GM21390 (cell line): ENCODE measurements around the gene ODF4.
"Not testable (repeated sequence)": the region's sequence is repeated elsewhere in the genome, so short reads cannot be mapped to it uniquely, and the experiment has no call there.

Experiments
- ATAC-seq: cut with Tn5 transposase; IDR thresholded peaks from one replicate; pipeline ENCODE4 v1.9.1; 2021; ENCODE audit not compliant: unreplicated experiment

ODF4 gene

DNA sequence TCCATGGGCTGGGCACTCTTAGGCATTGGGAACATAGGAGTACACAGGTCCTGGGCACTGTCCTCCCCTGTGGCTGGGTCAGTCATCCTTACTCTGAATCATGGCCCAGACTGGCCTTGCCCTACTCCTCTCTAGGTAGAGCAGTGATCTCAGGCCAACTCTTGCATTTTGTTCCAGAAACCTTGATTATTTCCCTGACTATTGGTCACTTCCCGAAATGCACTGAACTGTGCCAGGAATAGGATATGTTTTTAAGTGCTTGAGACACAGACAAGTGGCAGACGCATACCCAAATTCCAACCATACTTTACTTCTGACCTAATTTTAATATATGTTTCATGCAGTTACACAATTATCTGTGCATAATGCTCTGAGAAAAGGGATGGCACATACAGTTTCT lies 26.6 kb downstream of the ODF4 start:
- ATAC-seq, result no peak

DNA sequence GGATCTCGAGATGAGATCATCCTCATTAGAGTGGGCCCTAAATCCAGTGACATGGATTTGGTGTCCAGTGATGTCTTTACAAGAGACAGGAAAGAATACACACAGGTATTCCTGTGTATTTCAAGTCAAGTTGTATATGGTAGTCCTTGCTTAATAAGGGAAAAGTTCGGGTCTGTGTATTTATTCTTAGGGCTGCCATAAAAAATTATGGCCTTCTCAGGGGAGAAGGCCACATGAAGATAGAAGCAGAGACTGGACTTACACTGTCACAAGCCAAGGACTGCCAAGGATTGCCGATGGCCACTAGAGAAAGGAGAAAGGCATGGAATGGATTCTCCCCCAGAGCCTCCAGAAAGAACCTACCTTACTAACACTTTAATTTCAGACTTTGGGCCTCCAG lies 28.6 kb downstream of the ODF4 start:
- ATAC-seq, result no peak

DNA sequence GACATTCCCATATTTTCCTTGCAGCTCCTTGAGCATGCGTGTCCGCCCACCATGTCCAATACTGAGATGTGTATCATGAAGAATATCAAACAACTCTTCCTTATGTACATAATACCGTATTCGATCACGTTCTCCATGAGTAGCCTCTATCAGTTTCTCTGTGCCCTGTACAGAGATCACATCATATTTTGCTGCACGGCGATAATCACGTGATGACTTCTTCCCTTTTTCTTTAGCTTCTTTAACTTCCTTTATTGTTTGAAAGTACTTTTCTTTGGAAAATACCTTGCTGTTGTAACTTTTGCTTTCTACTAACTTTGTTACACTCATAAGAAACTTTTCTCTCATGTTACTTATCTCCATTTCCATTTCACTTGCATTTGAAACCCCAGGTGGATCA lies 30.3 kb downstream of the ODF4 start:
- no peak for ATAC-seq

DNA sequence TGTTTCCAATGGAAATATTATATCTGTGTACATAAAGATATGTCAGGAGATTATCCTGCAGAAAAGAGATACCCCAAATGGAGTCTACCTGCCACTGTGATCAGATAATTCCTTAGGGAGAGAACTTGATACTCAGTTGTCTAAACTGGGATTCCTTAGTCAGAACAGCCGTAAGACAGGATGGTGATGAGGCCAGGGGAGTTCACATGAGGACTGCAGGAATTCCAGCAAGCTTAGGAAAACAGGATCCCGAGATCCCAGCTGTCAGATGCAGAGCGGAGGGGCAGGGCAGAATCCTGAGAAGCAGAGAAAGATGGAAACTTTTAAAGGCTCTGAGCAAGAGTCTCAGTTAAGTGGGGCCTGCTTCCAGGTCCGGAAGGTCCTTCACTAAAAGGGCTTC lies 32.1 kb downstream of the ODF4 start:
- ATAC-seq, result no peak

DNA sequence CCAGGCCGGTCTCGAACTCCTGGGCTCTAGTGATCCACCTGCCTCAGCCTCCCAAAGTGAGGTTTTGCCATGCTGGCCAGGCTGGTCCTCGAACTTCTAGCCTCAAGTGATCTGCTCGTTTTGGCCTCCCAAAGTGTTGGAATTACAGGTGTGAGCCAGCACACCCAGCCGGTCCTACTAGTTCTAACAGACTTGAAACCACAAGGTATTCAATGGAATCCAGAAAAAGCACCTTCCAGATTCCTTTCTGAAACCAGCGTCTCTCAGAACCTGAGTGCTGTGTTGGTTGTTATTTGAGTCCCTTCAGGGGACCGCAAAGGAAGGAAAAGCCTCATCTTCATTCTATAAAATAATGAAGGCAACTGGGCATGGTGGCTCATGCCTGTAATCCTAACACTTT lies 32.8 kb downstream of the ODF4 start:
- ATAC-seq, result no peak

DNA sequence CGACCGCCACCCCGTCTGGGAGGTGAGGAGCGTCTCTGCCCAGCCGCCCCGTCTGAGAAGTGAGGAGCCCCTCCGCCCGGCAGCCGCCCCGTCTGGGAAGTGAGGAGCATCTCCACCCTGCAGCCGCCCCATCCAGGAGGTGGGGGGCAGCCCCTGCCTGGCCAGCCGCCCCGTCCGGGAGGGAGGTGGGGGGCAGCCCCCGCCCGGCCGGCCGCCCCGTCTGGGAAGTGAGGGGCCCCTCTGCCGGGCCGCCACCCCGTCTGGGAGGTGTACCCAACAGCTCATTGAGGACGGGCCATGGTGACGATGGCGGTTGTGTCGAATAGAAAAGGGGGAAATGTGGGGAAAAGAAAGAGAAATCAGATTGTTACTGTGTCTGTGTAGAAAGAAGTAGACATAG lies 34.2 kb downstream of the ODF4 start:
- not testable (repeated sequence) for ATAC-seq

DNA sequence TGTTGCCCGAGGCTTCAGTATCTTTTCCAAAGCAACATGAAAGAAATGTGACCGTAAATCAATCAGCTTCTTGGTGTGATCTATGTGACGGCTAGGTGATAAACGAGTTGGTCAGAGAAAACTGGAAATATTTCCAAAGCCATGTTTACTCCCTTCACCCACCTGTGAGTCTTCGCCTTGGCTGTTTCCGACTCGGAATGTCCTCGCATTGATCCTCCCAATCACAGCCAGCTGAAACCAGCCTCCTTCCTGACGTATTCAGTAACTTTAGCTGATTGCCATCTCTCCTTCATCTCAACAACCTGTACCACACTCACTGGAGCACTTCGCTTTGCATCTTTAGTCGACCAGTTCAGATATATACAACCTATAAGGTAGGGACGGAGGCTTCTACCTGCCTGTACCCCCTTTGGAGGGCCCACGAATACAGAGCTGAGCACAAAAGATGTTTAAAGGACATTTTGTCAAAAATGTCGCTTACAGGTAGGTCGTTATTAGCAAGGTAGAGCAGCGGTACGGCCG lies 36.2 kb downstream of the ODF4 start:
- no peak for ATAC-seq

DNA sequence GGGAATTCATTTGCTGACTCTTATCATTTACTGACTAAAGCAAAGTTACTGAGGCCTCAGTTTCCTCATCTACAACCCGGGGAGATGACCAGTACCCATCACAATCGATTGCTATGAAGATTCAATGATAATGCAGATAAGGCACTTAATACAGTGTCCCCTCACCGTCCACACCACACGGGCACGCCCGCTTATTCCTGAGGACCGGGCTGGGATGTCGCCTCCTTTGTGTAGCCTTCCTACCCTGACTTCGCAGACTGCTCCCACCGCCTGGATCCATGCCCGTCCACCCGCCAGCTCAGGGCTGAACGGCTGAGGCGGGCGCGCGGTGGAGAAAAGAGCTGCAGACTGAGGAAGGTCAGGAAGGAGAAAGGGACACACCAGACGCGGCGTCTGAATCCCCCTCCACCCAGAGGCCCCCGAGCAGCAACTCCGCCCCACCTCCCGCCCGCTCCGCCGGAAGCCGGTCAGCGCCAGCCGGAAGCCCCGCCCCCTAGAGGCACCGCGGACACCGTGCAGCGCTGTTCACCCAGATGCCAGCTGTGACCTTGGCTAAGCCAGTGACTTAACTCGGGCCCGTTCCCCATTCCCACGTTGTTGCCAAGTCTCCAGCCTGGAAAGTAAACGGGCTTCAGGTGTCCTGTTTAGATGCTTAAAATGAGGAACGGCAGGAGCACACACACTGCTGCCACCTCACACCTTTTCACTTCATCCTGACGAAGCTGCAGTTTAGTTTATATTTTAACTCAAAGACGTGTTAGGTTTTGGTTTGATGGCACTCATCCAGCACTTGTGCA lies 36.8 kb downstream of the ODF4 start, which contains the start of gene KRABD2:
TSS of gene KRABD2 (minus strand) at position 434 of the 797 bp plus-strand sequence.
- ATAC-seq, result peak; percentile 79

DNA sequence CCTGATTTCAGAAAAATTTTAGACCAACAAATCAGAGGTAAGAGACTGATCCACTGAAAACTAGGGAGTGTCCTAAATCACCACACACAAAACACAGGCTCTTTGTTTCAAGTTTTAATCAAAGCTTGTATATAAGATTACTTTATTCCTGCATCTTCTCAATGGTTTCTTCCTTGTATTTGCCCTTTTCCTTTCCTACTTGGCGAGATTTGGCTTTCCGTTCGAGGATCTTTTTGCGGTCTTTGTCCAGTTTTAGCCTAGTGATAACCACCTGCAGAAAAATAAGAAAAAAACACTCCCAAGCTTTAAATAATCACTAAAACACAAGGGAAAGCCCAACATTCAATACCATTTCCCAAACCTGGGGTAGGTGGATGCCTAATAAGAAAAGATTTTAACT lies 37.8 kb downstream of the ODF4 start:
- no peak for ATAC-seq

DNA sequence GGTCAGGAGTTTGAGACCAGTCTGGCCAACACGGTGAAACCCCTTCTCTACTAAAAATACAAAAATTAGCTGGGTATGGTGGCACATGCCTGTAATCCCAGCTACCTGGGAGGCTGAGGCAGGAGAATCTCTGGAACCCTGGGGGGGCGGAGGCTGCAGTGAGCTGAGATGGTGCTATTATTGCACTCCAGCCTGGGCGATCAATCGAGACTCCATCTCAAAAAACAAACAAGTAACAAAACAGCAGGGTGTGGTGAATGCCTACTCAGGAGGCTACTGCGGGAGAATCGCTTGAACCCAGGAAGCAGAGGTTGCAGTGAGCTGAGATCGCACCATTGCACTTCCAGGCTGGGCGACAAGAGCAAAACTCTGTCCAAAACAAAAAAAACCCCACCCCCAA lies 38.5 kb downstream of the ODF4 start:
- ATAC-seq, result not testable (repeated sequence)

DNA sequence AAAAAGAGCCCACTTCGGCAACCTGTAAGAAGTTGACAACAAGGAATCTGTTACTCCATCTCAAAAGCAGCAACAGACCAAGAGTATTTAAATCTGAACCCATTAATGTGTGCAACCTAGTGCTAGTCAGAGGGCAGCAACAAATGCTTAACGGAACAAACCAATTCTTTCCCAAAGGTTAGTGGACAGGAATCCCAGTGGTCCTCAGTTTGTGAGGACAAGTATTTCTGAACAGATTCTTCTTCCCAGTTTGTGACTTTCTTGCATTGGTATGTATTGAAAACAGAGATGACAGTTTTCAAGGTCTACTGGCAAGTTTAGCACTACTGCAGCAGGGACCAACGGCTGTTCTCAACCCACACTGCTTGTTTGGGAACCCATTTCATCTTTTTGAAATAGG lies 40.4 kb downstream of the ODF4 start:
- no peak for ATAC-seq

DNA sequence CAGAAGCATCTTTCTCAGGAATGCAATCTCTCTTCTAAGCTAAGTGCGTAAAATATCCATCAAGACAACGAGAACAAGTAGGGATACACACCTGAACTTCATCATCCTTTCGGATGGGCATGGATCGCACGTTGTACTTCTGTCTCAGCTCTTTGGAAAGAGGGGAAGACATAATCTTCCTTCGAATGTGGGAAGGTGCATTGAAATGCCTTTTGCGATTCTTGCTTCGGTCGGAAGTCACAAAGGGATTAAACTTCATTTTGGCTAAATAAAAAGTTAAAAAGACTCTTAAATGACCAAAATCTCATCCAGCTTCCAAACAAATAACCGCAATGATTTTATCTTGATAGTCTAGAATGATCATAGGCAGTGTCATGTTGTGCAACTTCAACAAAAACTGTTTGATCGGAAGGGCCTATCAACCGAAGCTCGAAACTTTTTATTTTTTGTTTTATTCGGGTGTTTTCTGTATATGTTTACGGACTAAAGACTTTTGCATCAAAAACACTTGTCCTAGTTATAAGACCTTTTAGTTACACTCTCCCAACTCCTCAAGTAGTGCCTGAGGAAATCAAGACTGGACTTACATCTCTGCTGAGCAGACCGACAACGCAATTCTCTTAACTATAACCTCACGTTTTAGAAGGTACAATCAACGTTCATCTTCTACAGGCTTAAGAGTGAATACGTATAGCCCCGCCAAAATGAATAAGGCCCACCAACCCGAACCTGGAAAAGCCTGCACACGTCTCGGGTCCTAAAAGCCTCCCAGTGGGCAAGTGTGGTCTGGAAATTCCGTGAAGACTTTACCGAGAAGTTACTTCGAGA lies 42.6 kb downstream of the ODF4 start:
- no peak for ATAC-seq

DNA sequence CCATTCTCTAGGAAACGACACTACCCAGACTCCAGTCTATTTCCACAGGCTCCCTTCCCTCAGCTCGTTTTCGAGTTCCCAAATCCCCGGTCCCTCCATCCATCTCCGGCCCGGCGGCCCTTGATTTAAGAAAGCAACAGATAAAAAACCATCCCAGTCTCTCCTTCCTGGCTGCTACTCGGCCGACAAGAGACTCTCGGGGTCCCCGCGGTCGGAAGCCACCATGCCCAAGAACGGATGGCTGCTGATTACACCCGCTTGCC lies 43.2 kb downstream of the ODF4 start:
- ATAC-seq, result no peak

DNA sequence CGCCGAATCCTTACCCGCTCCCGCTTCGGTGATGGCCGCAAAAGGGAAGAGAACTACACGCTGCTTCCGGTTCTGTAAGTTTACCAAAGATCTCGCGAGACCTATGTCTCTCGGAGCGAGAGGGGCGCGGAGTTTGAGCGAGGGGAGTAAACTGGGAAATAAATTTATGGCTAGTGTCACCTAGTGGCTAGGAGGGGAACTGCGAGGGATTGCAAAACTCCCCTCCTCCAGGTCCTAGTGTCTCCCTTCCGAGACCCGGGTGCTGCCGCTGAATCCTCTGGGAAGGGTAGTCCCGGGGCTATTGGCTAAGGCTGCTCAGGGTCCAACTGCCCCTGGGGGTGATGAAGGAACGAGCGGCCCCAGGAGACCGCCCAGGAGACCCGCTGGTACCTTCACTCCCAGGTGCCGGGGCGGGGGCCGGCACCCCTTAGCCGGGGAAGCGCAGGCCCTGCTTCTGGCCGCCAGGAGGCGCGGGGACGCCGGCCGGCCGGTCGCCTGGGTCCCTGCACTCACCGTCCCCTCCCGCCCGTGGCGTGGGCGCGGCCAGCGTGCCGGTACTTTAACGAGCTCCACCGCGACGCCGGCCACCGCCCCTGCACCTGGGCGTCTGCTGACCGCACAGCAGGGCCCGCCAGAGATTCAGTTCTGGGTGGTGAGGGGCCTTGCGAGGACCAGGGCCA lies 43.6 kb downstream of the ODF4 start, which contains the start of gene RPL26:
TSS of gene RPL26 (minus strand) at position 51 of the 680 bp plus-strand sequence. CDS start 883 bp downstream, outside the sequence.
- ATAC-seq, result peak; percentile 80

DNA sequence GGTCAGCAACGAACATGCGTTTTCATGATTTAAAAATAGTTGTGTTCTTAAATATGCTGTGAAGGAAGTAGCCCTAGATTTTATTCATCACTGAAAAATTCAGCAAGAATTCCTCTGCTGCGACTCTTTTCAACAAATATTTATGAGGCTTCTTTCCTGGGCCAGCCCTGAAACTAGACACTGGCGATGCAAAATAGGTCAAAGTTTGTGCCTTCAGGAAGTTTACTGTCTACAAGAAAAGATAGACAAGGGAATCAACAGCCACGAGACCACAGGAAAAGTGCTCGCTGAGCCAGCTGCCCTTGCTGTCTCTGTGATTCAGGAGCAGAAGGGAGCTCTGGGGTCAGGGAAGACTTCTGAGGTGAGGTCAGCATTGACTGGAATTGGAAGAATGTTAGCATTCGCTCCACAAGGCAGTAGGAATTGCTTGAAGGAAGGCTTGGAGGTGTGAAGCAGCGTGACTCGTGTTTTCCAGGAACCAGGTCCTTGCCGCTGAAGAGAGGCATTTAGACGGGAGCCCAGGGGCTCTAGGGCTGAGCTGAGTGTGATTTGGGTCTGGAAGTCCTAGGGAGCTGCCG lies 45.2 kb downstream of the ODF4 start:
- no peak for ATAC-seq

DNA sequence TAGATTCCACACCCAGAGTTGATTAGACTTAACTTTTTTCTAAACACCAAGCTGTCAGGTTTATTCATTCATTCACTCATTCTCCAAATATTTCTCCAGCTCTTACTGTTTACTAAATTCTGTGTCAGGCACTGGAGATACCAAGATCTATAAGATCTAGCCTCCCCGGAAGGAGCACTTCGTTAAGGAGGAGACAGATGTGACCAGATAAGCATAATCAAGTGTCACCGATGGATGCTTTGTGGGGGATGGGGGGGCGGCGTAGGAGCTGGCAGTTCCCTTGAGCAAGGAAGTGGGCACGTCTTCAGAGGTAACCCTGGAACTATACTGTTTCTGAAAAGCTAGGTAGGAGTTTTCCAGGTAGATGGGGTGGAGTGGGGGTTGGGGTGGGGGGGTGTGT lies 47.2 kb downstream of the ODF4 start:
- no peak for ATAC-seq

DNA sequence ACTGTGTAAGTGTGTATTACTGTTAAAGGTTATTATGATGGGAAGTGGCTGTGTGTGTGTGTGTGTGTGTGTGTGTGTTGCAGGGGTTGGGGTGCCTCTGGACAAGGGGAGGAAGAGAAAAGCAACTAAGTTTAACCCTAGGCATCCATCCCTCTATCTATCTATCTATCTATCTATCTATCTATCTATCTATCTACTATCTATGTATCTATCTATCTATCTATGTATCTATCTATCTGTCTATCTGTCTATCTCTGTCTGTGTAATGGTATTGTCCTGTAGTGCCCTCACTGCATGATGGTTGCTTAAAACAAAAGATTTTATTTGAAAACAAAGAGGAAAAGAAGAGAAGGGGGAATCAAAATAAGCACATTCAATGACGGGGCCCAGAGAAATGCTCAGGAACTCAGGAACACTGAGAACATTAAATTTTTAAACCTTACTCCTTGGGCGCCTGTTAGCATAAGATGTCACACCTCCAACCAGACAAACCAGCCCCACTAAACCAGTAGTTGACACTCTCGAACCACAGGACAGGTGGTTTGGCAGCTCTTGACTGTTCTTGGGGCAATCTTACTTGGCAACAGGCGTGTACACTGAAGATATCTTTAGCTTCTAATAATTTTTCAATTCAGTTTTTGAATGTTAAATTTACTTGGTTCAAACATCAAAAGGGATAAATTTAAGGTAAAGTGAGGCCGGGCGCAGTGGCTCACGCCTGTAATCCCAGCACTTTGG lies 48.4 kb downstream of the ODF4 start:
- no peak for ATAC-seq

DNA sequence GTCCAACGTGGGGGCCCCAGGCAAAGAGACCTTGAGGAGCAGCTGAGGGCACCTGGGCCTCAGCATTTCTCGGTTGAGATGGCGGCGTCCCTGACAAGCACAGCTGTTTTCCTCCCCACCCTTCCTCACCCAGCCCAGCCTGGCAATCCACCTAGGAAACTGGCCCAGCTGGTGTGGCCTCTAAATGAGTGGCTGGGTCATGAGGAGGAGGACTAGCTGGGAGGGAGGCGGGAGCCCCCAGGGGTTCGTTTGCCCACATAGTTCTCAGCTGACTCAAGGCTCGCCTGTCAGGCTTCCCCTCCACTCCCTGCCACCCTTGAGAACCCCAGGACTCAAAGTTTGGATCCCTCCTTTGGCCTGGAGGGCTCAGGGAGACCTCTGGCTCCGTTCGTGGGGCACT lies 52.1 kb downstream of the ODF4 start:
- ATAC-seq, result no peak

DNA sequence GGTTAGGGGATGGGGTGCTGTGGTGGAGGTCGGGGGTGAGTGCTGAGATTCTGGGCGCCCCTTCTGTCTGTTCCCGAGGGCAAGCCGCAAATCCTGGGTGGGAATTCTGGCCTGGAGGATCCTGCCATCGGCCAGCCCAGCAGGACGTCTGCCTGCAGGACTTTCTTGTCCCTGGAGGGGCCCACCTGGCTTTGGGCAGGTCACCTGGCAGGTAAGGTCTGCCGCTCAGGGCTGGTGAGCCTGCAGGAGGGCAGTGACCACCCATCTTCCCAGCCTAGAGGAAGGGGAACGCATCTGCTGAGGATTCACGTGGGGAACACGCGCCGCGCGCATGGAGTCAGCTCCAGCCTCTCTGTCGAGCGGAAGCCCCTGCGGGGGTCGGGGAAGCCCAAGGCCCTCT lies 52.6 kb downstream of the ODF4 start:
- no peak for ATAC-seq

DNA sequence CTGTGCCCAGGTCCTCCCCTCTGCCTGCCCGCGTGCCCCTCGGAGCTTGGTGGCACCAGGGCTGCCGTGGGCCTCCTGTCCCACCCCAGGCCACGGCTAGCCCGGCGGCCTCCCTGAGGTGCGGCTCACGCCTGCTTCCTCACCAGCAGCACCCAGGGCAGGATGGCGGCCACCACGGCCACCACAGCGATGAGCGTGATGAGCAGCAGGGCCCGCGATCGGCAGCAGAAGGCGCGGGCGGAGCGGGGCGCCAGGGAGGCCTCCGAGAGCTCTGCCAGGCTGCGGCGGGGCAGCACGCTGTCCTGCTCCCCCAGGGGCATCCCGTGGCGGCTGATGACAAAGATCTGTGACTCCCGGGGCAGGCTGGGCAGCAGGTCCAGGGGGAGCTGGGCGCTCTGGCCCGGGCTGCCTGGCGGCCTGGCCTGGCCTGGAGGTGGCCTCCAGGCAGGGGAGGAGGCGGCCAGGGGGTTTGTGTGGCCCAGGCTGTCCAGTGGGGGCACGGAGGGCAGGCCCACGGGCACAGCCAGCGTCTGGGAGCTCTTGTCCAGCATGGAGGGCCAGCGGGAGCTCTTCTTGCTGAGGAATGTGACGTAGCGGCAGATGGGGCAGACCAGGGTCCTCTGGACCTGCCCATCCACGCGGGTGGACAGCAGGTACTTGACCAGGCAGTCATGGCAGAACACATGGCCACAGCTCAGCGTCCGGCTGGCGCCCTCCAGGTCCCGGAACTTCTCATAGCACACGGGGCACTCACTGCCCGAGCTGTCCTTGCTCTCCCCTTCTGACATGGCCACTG lies 53.2 kb downstream of the ODF4 start:
- ATAC-seq, result no peak
